OCI-LY1 (cell line): ENCODE measurements around the gene CSF2.

Experiments used
- CTCF ChIP-seq: fragments of 200-600 bp; sonication (generic), shearing (Covaris generic); IDR thresholded peaks from 2 replicates; pipeline ENCODE4 v1.5.1; 2017; ENCODE audit warnings: mild to moderate bottlenecking, antibody characterized with exemption, low read length, moderate library complexity, mixed read lengths
- EZH2 ChIP-seq: fragments of 200-600 bp; sonication (generic), shearing (Covaris generic); IDR thresholded peaks from 2 replicates; pipeline ENCODE4 v1.8.0; 2017; ENCODE audit warnings: borderline replicate concordance, mixed run types, mild to moderate bottlenecking, antibody characterized with exemption, low read length, moderate library complexity, mixed read lengths

GRCh38 chr5:132074091-132074771 lies 642 bp downstream of the CSF2 start:
- no peak for TF ChIP-seq CTCF
- TF ChIP-seq EZH2 = no peak
